GM12872 (cell line): ENCODE results near the gene MANBA.

Source experiments
- CTCF ChIP-seq: IDR thresholded peaks from 3 replicates; pipeline ENCODE4 v1.5.1; 2011; ENCODE audit warnings: low read depth, mild to moderate bottlenecking, low read length, moderate library complexity; ENCODE audit not compliant: insufficient read depth

The MANBA gene

GRCh38 chr4:102678107-102678506 is 82.7 kb downstream of the MANBA start:
- TF ChIP-seq CTCF, result no peak

- TF ChIP-seq CTCF, result no peak
These were observed 85.6 kb downstream of the MANBA start for GRCh38 chr4:102675141-102675540.

- no peak for TF ChIP-seq CTCF
These were observed 93.8 kb downstream of the MANBA start for GRCh38 chr4:102667001-102667400.

- TF ChIP-seq CTCF, result no peak
These were observed 95.2 kb downstream of the MANBA start for GRCh38 chr4:102665527-102665926.

- TF ChIP-seq CTCF, result no peak
These were observed 97.7 kb downstream of the MANBA start for GRCh38 chr4:102663073-102663472.

GRCh38 chr4:102657206-102657605 is 103.6 kb downstream of the MANBA start:
- TF ChIP-seq CTCF, result no peak

GRCh38 chr4:102647117-102647516 is 113.7 kb downstream of the MANBA start:
- no peak for TF ChIP-seq CTCF
